DND-41 (cell line): ENCODE results near the gene NBEA.

Experiments used
- ATAC-seq: fragments of 200-7000 bp; cut with Tn5 transposase; 3 replicates; pipeline ENCODE4 v1.9.1; 2021; ENCODE audit warnings: low read depth; ENCODE audit not compliant: insufficient read depth
- DNase-seq: peaks from one replicate; pipeline ENCODE4 v3.0.0-alpha.2; 2020
- H2AFZ ChIP-seq: 2 replicates; pipeline ENCODE4 v1.6.0; 2012; ENCODE audit warnings: low read depth, low read length
- H3K27ac ChIP-seq: 2 replicates; pipeline ENCODE4 v1.5.1; 2012; ENCODE audit warnings: low read length, inconsistent platforms
- H3K27me3 ChIP-seq: fragments of 200-600 bp; sonication (generic); 2 replicates; pipeline ENCODE4 v1.6.0; 2012; ENCODE audit warnings: low read length, mild to moderate bottlenecking, inconsistent platforms; ENCODE audit not compliant: insufficient read depth, poor library complexity
- H3K36me3 ChIP-seq: 2 replicates; pipeline ENCODE4 v1.5.1; 2012; ENCODE audit warnings: low read length, inconsistent platforms; ENCODE audit not compliant: insufficient read depth
- H3K4me1 ChIP-seq: 2 replicates; pipeline ENCODE4 v1.5.1; 2012; ENCODE audit warnings: mild to moderate bottlenecking, low read length; ENCODE audit not compliant: insufficient read depth
- H3K4me2 ChIP-seq: 2 replicates; pipeline ENCODE4 v1.6.0; 2012; ENCODE audit warnings: mild to moderate bottlenecking, moderate library complexity, low read length, inconsistent platforms; ENCODE audit not compliant: insufficient read depth
- H3K4me3 ChIP-seq, 2 experiments: fragments of 200-600 bp in 1 of 2; shearing (Covaris generic) in 1 of 2; 2 replicates each; pipeline ENCODE4 v1.5.1; 2012 to 2016; ENCODE audit warnings: inconsistent platforms in 2 of 2, low read length in 2 of 2, mild to moderate bottlenecking in 2 of 2, low read depth in 1 of 2, moderate library complexity in 1 of 2
- H3K79me2 ChIP-seq: 2 replicates; pipeline ENCODE4 v1.6.0; 2012; ENCODE audit warnings: low read length, inconsistent platforms; ENCODE audit not compliant: insufficient read depth
- H3K9ac ChIP-seq: 2 replicates; pipeline ENCODE4 v1.6.0; 2012; ENCODE audit warnings: low read depth, mild to moderate bottlenecking, inconsistent platforms, low read length, moderate library complexity
- H3K9me3 ChIP-seq: 2 replicates; pipeline ENCODE4 v1.5.1; 2012; ENCODE audit warnings: low read length, moderate library complexity, mild to moderate bottlenecking, inconsistent platforms; ENCODE audit not compliant: insufficient read depth, severe bottlenecking
- H4K20me1 ChIP-seq: 2 replicates; pipeline ENCODE4 v1.6.0; 2012; ENCODE audit warnings: low read length; ENCODE audit not compliant: insufficient read depth
- CTCF ChIP-seq: IDR thresholded peaks from 2 replicates; pipeline ENCODE4 v1.5.1; 2012; ENCODE audit warnings: borderline replicate concordance, low read length, moderate library complexity, mild to moderate bottlenecking; ENCODE audit not compliant: poor library complexity, severe bottlenecking; ENCODE audit errors: extremely low read depth
- EZH2 ChIP-seq: IDR thresholded peaks from 3 replicates; pipeline ENCODE4 v1.6.1; 2012; ENCODE audit warnings: borderline replicate concordance, low read depth, mild to moderate bottlenecking, moderate library complexity, low read length, inconsistent platforms; ENCODE audit not compliant: severe bottlenecking

Gene NBEA

GRCh38 chr13:35695448-35695770 is 753.3 kb downstream of the NBEA start:
- Histone ChIP-seq H3K27ac (no peak overlapping the region), H3K9me3 (no peaks in the 10 kb centered on the region), H2AFZ (no peak overlapping the region), H4K20me1 (no peaks in the 10 kb centered on the region), H3K4me3 (no peak overlapping the region), H3K9ac (no peak overlapping the region), H3K27me3 (no peaks in the 10 kb centered on the region), H3K4me2 (no peak overlapping the region), H3K79me2 (no peaks in the 10 kb centered on the region), H3K4me1 (no peaks in the 10 kb centered on the region), H3K36me3 (no peaks in the 10 kb centered on the region)
- ATAC-seq (peak; percentile 27; the same call in 1 of the 3 replicates), DNase-seq (peak; percentile 9)
- TF ChIP-seq EZH2 (no peak), CTCF (no peak)

DNA sequence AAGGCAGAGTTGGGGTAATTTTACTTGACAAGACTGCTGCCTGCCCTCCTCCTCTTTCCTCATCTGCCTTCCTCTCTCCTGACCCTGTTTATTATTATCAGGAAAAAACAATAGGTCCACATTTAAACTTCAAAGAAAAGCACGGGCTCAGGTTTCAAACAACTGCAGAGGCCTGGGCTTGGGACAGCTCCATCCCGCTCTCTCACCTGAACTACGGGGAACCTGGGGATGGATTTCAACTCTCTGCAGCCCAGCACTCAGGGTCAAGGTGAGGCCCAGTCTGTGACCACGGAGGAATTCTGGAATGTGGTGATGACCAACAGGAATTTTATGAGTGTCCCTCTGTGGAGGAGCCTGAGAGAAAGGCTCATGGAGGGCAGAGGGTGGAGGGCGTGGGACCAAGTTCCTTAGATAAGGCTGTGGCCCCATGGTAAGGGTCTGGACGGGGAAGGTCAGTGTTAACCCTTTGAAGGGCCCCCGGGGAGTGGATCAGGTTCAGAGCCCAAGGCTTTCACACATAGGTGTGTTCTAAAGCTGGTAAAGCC is 755.2 kb downstream of the NBEA start:
- no peak for TF ChIP-seq CTCF
- no peak for TF ChIP-seq EZH2
- Histone ChIP-seq H3K79me2 (no peaks in the 10 kb centered on the region), H3K4me3 (no peak overlapping the region), H3K27ac (no peak overlapping the region), H3K4me2 (no peak overlapping the region), H3K9ac (no peak overlapping the region), H4K20me1 (no peaks in the 10 kb centered on the region), H3K27me3 (no peaks in the 10 kb centered on the region), H2AFZ (no peak overlapping the region), H3K36me3 (no peaks in the 10 kb centered on the region), H3K4me1 (no peaks in the 10 kb centered on the region), H3K9me3 (no peaks in the 10 kb centered on the region)
- ATAC-seq = no peak
- DNase-seq = no peak

DNA sequence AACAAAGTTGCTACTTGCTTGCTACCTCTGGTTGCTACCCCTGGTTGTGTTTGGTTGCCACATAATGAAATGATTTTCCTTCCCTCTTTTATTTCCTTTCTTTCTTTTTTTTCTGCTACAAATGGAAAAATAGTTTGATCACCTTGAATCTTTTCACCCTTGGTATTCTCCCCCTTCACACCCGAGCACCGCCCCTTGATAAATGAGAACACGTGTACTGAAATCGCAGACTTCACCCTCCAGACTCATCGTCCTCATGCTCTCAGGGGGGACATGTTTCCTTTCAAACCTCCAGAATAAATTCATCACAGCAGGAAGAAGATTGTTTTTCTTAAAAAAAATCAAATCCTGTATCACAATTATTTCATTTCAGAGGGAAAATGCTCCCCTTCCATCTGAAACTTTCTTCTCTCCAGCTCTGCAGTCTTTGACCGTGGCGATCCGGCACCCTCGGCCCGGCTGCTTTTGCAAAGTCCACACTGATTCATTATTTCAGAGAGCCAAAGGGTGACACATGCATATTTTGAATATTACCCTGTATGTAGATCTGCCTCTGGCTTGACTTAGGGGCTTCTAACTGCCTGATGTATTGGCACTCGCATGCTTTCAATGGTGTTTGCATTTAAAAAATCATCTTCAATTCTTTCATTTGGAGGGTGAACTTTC is 757.0 kb downstream of the NBEA start:
- no peaks in the 10 kb centered on the region for H3K79me2 ChIP-seq
- DNase-seq = no peak
- no peak overlapping the region for H3K9ac ChIP-seq
- TF ChIP-seq CTCF (no peak), EZH2 (no peak)
- no peak overlapping the region for H3K4me3 ChIP-seq
- H3K27ac ChIP-seq = no peak overlapping the region
- no peaks in the 10 kb centered on the region for H4K20me1 ChIP-seq
- no peaks in the 10 kb centered on the region for H3K27me3 ChIP-seq
- no peaks in the 10 kb centered on the region for H3K4me1 ChIP-seq
- no peaks in the 10 kb centered on the region for H3K9me3 ChIP-seq
- H3K36me3 ChIP-seq = no peaks in the 10 kb centered on the region
- H3K4me2 ChIP-seq = no peak overlapping the region
- no peak for ATAC-seq
- H2AFZ ChIP-seq = no peak overlapping the region
